Measurements from ENCODE around the gene MAP4K4. TPM values are rescaled to one million over a fixed set of nuclear protein-coding genes. Genes with fewer than 3 reads are reported as not detected.

The MAP4K4 gene
- total and polyA plus RNA-seq, 2 of the 13 experiments (the other 11 are each of a cell fraction or from before 2014, with no cell fraction given): 105 to 264 TPM

DNA sequence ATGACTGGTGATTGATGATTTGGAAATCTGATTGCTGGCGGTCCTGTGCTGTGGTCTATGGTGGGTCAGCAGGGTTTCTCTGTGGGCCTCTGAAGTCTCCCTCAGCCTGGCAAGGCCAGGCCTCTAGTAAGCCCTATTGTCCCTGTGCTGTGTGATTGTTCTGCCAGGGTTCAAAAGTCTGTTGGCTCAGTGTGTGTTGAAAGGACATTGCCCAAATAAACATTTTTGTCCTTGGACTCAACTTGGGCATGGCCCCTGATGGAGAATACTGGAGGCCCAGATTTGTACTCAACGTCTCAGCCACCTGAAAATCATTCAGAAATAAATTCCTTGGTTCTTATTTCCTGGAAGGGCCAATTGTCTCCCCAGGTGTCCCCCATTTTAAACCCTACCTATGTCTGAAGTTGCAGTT lies 74.4 kb downstream of the MAP4K4 start (continued):
- TF ChIP-seq, protein P1, sequence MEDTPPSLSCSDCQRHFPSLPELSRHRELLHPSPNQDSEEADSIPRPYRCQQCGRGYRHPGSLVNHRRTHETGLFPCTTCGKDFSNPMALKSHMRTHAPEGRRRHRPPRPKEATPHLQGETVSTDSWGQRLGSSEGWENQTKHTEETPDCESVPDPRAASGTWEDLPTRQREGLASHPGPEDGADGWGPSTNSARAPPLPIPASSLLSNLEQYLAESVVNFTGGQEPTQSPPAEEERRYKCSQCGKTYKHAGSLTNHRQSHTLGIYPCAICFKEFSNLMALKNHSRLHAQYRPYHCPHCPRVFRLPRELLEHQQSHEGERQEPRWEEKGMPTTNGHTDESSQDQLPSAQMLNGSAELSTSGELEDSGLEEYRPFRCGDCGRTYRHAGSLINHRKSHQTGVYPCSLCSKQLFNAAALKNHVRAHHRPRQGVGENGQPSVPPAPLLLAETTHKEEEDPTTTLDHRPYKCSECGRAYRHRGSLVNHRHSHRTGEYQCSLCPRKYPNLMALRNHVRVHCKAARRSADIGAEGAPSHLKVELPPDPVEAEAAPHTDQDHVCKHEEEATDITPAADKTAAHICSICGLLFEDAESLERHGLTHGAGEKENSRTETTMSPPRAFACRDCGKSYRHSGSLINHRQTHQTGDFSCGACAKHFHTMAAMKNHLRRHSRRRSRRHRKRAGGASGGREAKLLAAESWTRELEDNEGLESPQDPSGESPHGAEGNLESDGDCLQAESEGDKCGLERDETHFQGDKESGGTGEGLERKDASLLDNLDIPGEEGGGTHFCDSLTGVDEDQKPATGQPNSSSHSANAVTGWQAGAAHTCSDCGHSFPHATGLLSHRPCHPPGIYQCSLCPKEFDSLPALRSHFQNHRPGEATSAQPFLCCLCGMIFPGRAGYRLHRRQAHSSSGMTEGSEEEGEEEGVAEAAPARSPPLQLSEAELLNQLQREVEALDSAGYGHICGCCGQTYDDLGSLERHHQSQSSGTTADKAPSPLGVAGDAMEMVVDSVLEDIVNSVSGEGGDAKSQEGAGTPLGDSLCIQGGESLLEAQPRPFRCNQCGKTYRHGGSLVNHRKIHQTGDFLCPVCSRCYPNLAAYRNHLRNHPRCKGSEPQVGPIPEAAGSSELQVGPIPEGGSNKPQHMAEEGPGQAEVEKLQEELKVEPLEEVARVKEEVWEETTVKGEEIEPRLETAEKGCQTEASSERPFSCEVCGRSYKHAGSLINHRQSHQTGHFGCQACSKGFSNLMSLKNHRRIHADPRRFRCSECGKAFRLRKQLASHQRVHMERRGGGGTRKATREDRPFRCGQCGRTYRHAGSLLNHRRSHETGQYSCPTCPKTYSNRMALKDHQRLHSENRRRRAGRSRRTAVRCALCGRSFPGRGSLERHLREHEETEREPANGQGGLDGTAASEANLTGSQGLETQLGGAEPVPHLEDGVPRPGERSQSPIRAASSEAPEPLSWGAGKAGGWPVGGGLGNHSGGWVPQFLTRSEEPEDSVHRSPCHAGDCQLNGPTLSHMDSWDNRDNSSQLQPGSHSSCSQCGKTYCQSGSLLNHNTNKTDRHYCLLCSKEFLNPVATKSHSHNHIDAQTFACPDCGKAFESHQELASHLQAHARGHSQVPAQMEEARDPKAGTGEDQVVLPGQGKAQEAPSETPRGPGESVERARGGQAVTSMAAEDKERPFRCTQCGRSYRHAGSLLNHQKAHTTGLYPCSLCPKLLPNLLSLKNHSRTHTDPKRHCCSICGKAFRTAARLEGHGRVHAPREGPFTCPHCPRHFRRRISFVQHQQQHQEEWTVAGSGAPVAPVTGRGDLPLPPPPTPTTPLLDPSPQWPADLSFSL (CRISPR knock-in tag; IDR thresholded peaks at IDR 0.05): peak; percentile 69; the same call in 1 of the 2 replicates
- TF ChIP-seq, protein P2, sequence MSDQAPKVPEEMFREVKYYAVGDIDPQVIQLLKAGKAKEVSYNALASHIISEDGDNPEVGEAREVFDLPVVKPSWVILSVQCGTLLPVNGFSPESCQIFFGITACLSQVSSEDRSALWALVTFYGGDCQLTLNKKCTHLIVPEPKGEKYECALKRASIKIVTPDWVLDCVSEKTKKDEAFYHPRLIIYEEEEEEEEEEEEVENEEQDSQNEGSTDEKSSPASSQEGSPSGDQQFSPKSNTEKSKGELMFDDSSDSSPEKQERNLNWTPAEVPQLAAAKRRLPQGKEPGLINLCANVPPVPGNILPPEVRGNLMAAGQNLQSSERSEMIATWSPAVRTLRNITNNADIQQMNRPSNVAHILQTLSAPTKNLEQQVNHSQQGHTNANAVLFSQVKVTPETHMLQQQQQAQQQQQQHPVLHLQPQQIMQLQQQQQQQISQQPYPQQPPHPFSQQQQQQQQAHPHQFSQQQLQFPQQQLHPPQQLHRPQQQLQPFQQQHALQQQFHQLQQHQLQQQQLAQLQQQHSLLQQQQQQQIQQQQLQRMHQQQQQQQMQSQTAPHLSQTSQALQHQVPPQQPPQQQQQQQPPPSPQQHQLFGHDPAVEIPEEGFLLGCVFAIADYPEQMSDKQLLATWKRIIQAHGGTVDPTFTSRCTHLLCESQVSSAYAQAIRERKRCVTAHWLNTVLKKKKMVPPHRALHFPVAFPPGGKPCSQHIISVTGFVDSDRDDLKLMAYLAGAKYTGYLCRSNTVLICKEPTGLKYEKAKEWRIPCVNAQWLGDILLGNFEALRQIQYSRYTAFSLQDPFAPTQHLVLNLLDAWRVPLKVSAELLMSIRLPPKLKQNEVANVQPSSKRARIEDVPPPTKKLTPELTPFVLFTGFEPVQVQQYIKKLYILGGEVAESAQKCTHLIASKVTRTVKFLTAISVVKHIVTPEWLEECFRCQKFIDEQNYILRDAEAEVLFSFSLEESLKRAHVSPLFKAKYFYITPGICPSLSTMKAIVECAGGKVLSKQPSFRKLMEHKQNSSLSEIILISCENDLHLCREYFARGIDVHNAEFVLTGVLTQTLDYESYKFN (CRISPR knock-in tag; conservative IDR thresholded peaks at IDR 0.05): peak; percentile 98
- TF ChIP-seq SOX5 (CRISPR knock-in tag; IDR thresholded peaks at IDR 0.05; ENCODE audit: borderline replicate concordance): peak; percentile 100
- TF ChIP-seq ZNF746 (CRISPR knock-in tag; IDR thresholded peaks at IDR 0.05): peak; percentile 63; the same call in 1 of the 2 replicates
- TF ChIP-seq FOXJ3 (CRISPR knock-in tag; IDR thresholded peaks at IDR 0.05; ENCODE audit: borderline replicate concordance): peak; percentile 90; the same call in 1 of the 2 replicates
- TF ChIP-seq ZNF570 (CRISPR knock-in tag; IDR thresholded peaks at IDR 0.05; ENCODE audit: borderline replicate concordance): no peak
- peak; percentile 95 for TF ChIP-seq ISL2 (CRISPR knock-in tag; IDR thresholded peaks at IDR 0.05)
- TF ChIP-seq KLF16 (CRISPR knock-in tag; IDR thresholded peaks at IDR 0.05): peak in 1 of 2 experiments; percentile 85; a peak in 2 of 4 replicates
- TF ChIP-seq ZNF354B (CRISPR knock-in tag; IDR thresholded peaks at IDR 0.05): no peak
- TF ChIP-seq NBN (conservative IDR thresholded peaks at IDR 0.05): no peak
- TF ChIP-seq SAP130 (CRISPR knock-in tag; IDR thresholded peaks at IDR 0.05; ENCODE audit: low read depth): peak; percentile 91
- no peak for TF ChIP-seq ZNF432 (CRISPR knock-in tag; IDR thresholded peaks at IDR 0.05; ENCODE audit: borderline replicate concordance)
- TF ChIP-seq KAT8 (CRISPR knock-in tag; IDR thresholded peaks at IDR 0.05): peak; percentile 65; the same call in 1 of the 2 replicates
- TF ChIP-seq, protein P3, sequence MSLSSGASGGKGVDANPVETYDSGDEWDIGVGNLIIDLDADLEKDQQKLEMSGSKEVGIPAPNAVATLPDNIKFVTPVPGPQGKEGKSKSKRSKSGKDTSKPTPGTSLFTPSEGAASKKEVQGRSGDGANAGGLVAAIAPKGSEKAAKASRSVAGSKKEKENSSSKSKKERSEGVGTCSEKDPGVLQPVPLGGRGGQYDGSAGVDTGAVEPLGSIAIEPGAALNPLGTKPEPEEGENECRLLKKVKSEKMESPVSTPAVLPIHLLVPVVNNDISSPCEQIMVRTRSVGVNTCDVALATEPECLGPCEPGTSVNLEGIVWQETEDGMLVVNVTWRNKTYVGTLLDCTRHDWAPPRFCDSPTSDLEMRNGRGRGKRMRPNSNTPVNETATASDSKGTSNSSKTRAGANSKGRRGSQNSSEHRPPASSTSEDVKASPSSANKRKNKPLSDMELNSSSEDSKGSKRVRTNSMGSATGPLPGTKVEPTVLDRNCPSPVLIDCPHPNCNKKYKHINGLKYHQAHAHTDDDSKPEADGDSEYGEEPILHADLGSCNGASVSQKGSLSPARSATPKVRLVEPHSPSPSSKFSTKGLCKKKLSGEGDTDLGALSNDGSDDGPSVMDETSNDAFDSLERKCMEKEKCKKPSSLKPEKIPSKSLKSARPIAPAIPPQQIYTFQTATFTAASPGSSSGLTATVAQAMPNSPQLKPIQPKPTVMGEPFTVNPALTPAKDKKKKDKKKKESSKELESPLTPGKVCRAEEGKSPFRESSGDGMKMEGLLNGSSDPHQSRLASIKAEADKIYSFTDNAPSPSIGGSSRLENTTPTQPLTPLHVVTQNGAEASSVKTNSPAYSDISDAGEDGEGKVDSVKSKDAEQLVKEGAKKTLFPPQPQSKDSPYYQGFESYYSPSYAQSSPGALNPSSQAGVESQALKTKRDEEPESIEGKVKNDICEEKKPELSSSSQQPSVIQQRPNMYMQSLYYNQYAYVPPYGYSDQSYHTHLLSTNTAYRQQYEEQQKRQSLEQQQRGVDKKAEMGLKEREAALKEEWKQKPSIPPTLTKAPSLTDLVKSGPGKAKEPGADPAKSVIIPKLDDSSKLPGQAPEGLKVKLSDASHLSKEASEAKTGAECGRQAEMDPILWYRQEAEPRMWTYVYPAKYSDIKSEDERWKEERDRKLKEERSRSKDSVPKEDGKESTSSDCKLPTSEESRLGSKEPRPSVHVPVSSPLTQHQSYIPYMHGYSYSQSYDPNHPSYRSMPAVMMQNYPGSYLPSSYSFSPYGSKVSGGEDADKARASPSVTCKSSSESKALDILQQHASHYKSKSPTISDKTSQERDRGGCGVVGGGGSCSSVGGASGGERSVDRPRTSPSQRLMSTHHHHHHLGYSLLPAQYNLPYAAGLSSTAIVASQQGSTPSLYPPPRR (CRISPR knock-in tag; IDR thresholded peaks at IDR 0.05; ENCODE audit: borderline replicate concordance): peak; percentile 95
- peak; percentile 80 for TF ChIP-seq ZFY (CRISPR knock-in tag; IDR thresholded peaks at IDR 0.05)
- TF ChIP-seq ZNF292 (CRISPR knock-in tag; IDR thresholded peaks at IDR 0.05; ENCODE audit: borderline replicate concordance, low read depth): peak; percentile 77; the same call in 1 of the 2 replicates
